Mesothelial cell of epicardium (in vitro differentiated cells): ENCODE data around the gene PAM. TPM values are rescaled to one million over a fixed set of nuclear protein-coding genes. Genes with fewer than 3 reads are reported as not detected.

ENCODE experiments used
- DNase-seq, 2 experiments: peaks; one replicate each; pipeline ENCODE4 v3.0.0; 2021; ENCODE audit warnings: low spot score in 2 of 2; ENCODE audit not compliant: unreplicated experiment in 2 of 2
- H3K27ac Mint-ChIP-seq: 2 replicates; pipeline ENCODE4 v1.8.0; 2021; ENCODE audit warnings: mixed read lengths
- H3K27me3 Mint-ChIP-seq: 2 replicates; pipeline ENCODE4 v1.8.0; 2021; ENCODE audit warnings: low read depth, mixed read lengths
- H3K36me3 Mint-ChIP-seq: 2 replicates; pipeline ENCODE4 v1.8.0; 2021; ENCODE audit warnings: mixed read lengths
- H3K4me1 Mint-ChIP-seq: 2 replicates; pipeline ENCODE4 v1.8.0; 2021; ENCODE audit warnings: mixed read lengths
- H3K4me3 Mint-ChIP-seq: 2 replicates; pipeline ENCODE4 v1.8.0; 2021; ENCODE audit warnings: mild to moderate bottlenecking, moderate library complexity, mixed read lengths
- H3K9me3 Mint-ChIP-seq: 2 replicates; pipeline ENCODE4 v1.8.0; 2021; ENCODE audit warnings: mixed read lengths
- CTCF ChIP-seq: fragments of 200-600 bp; sonication (generic); IDR thresholded peaks from one replicate; pipeline ENCODE4 v1.5.0; 2021; ENCODE audit warnings: antibody characterized with exemption; ENCODE audit not compliant: unreplicated experiment
- total RNA-seq: library from RNA; stranded (reverse); gene quantifications from 3 replicates; pipeline ENCODE4 v1.2.1, GENCODE V29; 2021

Gene PAM
- total RNA-seq, 1 donor from 2014 or later = 94.3 TPM

GRCh38 chr5:102762562-102763227 lies 7.6 kb downstream of the PAM start:
- Mint-ChIP-seq H3K27ac (no peak overlapping the region), H3K27me3 (no peaks in the 10 kb centered on the region), H3K4me3 (no peak overlapping the region), H3K9me3 (no peaks in the 10 kb centered on the region), H3K4me1 (peaks cover 7% of the 10 kb centered on the region), H3K36me3 (no peaks in the 10 kb centered on the region)
- TF ChIP-seq CTCF = no peak
- DNase-seq = no peak

- Mint-ChIP-seq H3K9me3 (no peaks in the 10 kb centered on the region), H3K36me3 (no peaks in the 10 kb centered on the region), H3K4me1 (peaks cover 7% of the 10 kb centered on the region), H3K27me3 (no peaks in the 10 kb centered on the region), H3K4me3 (no peak overlapping the region), H3K27ac (no peak overlapping the region)
- no peak for TF ChIP-seq CTCF
- no peak for DNase-seq
These were observed 8.6 kb downstream of the PAM start for GRCh38 chr5:102763734-102764133.

GRCh38 chr5:102764381-102765004 lies 9.4 kb downstream of the PAM start:
- DNase-seq = no peak
- no peak overlapping the region for H3K4me3 Mint-ChIP-seq
- H3K4me1 Mint-ChIP-seq = peaks cover 7% of the 10 kb centered on the region

GRCh38 chr5:102765350-102765749 lies 10.2 kb downstream of the PAM start:
- Mint-ChIP-seq H3K4me1 (peaks cover 7% of the 10 kb centered on the region), H3K27ac (no peak overlapping the region), H3K9me3 (no peaks in the 10 kb centered on the region), H3K4me3 (no peak overlapping the region), H3K36me3 (no peaks in the 10 kb centered on the region), H3K27me3 (no peaks in the 10 kb centered on the region)
- no peak for DNase-seq
- no peak for TF ChIP-seq CTCF

More at GRCh38 chr5:102764381-102765004, 9.4 kb downstream of the PAM start:
- TF ChIP-seq CTCF = no peak
- H3K9me3 Mint-ChIP-seq = no peaks in the 10 kb centered on the region
- H3K36me3 Mint-ChIP-seq = no peaks in the 10 kb centered on the region
- no peak overlapping the region for H3K27ac Mint-ChIP-seq
- no peaks in the 10 kb centered on the region for H3K27me3 Mint-ChIP-seq

GRCh38 chr5:102766295-102767090 lies 11.4 kb downstream of the PAM start:
- Mint-ChIP-seq H3K36me3 (no peaks in the 10 kb centered on the region), H3K27me3 (no peaks in the 10 kb centered on the region), H3K27ac (no peak overlapping the region), H3K4me3 (no peak overlapping the region), H3K9me3 (no peaks in the 10 kb centered on the region), H3K4me1 (peaks cover 2% of the 10 kb centered on the region)
- TF ChIP-seq CTCF = no peak
- DNase-seq = no peak
